Measurements from ENCODE around the gene MCTP2. TPM values are rescaled to one million over a fixed set of nuclear protein-coding genes. Genes with fewer than 3 reads are reported as not detected.

Gene MCTP2
- total RNA-seq, 1 donor from 2014 or later = 35.3 TPM

- DNase-seq = no peak
Measured at GRCh38 chr15:94503293-94503692, 271.9 kb downstream of the MCTP2 start.

GRCh38 chr15:94509259-94509658 lies 277.9 kb downstream of the MCTP2 start:
- intact Hi-C loops (cut with DNase I) = no loop called here
- H3K9me3 ChIP-seq = no peaks in the 10 kb centered on the region
- TF ChIP-seq CTCF (IDR thresholded peaks at IDR 0.05) = no peak
- no peak for DNase-seq
- no peaks in the 10 kb centered on the region for H3K36me3 ChIP-seq
- ATAC-seq = peak; percentile 37
- no peaks in the 10 kb centered on the region for H3K27me3 ChIP-seq
- H3K4me3 ChIP-seq = no peak overlapping the region
- H3K27ac ChIP-seq = no peak overlapping the region
- H3K4me1 ChIP-seq = no peaks in the 10 kb centered on the region

More at GRCh38 chr15:94503293-94503692, 271.9 kb downstream of the MCTP2 start:
- no peaks in the 10 kb centered on the region for H3K9me3 ChIP-seq
- H3K27me3 ChIP-seq = no peaks in the 10 kb centered on the region
- no peak overlapping the region for H3K4me3 ChIP-seq
- TF ChIP-seq CTCF (IDR thresholded peaks at IDR 0.05) = no peak
- H3K36me3 ChIP-seq = no peaks in the 10 kb centered on the region
- ATAC-seq = no peak
- intact Hi-C loops (cut with DNase I) = no loop called here
- no peak overlapping the region for H3K27ac ChIP-seq
- H3K4me1 ChIP-seq = no peaks in the 10 kb centered on the region

GRCh38 chr15:94522125-94522524 lies 290.8 kb downstream of the MCTP2 start:
- ATAC-seq (no peak), DNase-seq (no peak)
- Histone ChIP-seq H3K4me3 (no peak overlapping the region), H3K27ac (no peak overlapping the region), H3K9me3 (no peaks in the 10 kb centered on the region), H3K27me3 (no peaks in the 10 kb centered on the region), H3K4me1 (no peaks in the 10 kb centered on the region), H3K36me3 (no peaks in the 10 kb centered on the region)
- no peak for TF ChIP-seq CTCF (IDR thresholded peaks at IDR 0.05)
- intact Hi-C loops (cut with DNase I) = no loop called here

GRCh38 chr15:94523873-94524272 lies 292.5 kb downstream of the MCTP2 start:
- no peaks in the 10 kb centered on the region for H3K4me1 ChIP-seq
- no peaks in the 10 kb centered on the region for H3K36me3 ChIP-seq
- no peaks in the 10 kb centered on the region for H3K9me3 ChIP-seq
- intact Hi-C loops (cut with DNase I) = no loop called here
- no peak overlapping the region for H3K27ac ChIP-seq
- DNase-seq (no peak), ATAC-seq (no peak)
- TF ChIP-seq CTCF (IDR thresholded peaks at IDR 0.05) = no peak
- H3K27me3 ChIP-seq = no peaks in the 10 kb centered on the region
- H3K4me3 ChIP-seq = no peak overlapping the region

- intact Hi-C loops (cut with DNase I) = no loop called here
- no peaks in the 10 kb centered on the region for H3K36me3 ChIP-seq
- TF ChIP-seq CTCF (IDR thresholded peaks at IDR 0.05) = no peak
- no peaks in the 10 kb centered on the region for H3K4me1 ChIP-seq
- no peaks in the 10 kb centered on the region for H3K9me3 ChIP-seq
- DNase-seq (no peak), ATAC-seq (no peak)
- no peaks in the 10 kb centered on the region for H3K27me3 ChIP-seq
- no peak overlapping the region for H3K4me3 ChIP-seq
- H3K27ac ChIP-seq = no peak overlapping the region
Measured at GRCh38 chr15:94524565-94524964, 293.2 kb downstream of the MCTP2 start.

GRCh38 chr15:94526071-94526689 lies 294.8 kb downstream of the MCTP2 start:
- Histone ChIP-seq H3K27me3 (no peaks in the 10 kb centered on the region), H3K9me3 (no peaks in the 10 kb centered on the region), H3K4me3 (no peak overlapping the region), H3K4me1 (no peaks in the 10 kb centered on the region), H3K27ac (no peak overlapping the region), H3K36me3 (no peaks in the 10 kb centered on the region)
- intact Hi-C loops (cut with DNase I) = no loop called here
- TF ChIP-seq CTCF (IDR thresholded peaks at IDR 0.05) = peak; percentile 33
- no peak for DNase-seq
- ATAC-seq = no peak
